Stomach (tissue), 4 donors: Measurements from ENCODE around the gene LDLRAD3.

Source experiments
- CTCF ChIP-seq, 7 experiments: fragments of 450-650 bp in 4 of 7; fragments of 200-600 bp in 3 of 7; sonication (generic) in 3 of 7; IDR thresholded peaks; one replicate each; pipeline ENCODE4 v1.5.1; 2016 to 2019; ENCODE audit warnings: antibody characterized with exemption in 7 of 7, control low read depth in 2 of 7, mild to moderate bottlenecking in 1 of 7
- POLR2A ChIP-seq, 4 donors: fragments of 450-650 bp; IDR thresholded peaks; one replicate each; pipeline ENCODE4 v1.6.1; 2016; ENCODE audit warnings: antibody characterized with exemption in 4 of 4, control low read depth in 2 of 4, mild to moderate bottlenecking in 1 of 4, moderate library complexity in 1 of 4

GRCh38 chr11:36098087-36098486 is 154.2 kb downstream of the LDLRAD3 start:
- TF ChIP-seq CTCF (IDR thresholded peaks at IDR 0.05) (no peak), POLR2A (IDR thresholded peaks at IDR 0.05) (no peak)
